Myometrial cell (primary cell): Measurements from ENCODE around the gene HMGXB3. TPM values are rescaled to one million over a fixed set of nuclear protein-coding genes. Genes with fewer than 3 reads are reported as not detected.

Source experiments
- total RNA-seq: library from RNA; depleted of rRNA; stranded (reverse); fragments of >200 nt; gene quantifications from 2 replicates; pipeline ENCODE4 v1.2.3, GENCODE V29; 2015

Gene HMGXB3
- total RNA-seq, result 36.3 and 38.8 TPM in 2 replicates

GRCh38 chr5:150000256-150000989 lies at the start of gene HMGXB3, which contains the start of gene TIGD6:
Gene HMGXB3, plus strand, starts transcription at chr5:150000739. Its CDS starts 4,114 bp downstream, at chr5:150004853.
Gene TIGD6, minus strand, starts transcription at chr5:150000654. Its CDS starts 4,306 bp downstream, at chr5:149996348.

GRCh38 chr5:149960272-149961185 lies 40.0 kb upstream of the HMGXB3 start, which contains the start of gene SLC26A2:
Gene SLC26A2, plus strand, starts transcription at chr5:149960758. Its CDS starts 16,895 bp downstream, at chr5:149977653.

GRCh38 chr5:150085950-150086715 lies 85.6 kb downstream of the HMGXB3 start, which contains the start of gene CSF1R:
Gene CSF1R, minus strand, starts transcription at chr5:150086554. Its CDS starts 127 bp downstream, at chr5:150086427.

Other genes with a start within 250 kb of the HMGXB3 start
- gene PDE6A, start 55.9 kb upstream of the HMGXB3 start, total RNA-seq, result not detected in 2 replicates
- 8.1 and 9.0 TPM in 2 replicates for gene SLC26A2, start 40.0 kb upstream of the HMGXB3 start, total RNA-seq
- 4.6 and 6.6 TPM in 2 replicates for gene TIGD6, start 85 bp upstream of the HMGXB3 start, total RNA-seq
- gene CSF1R, start 85.8 kb downstream of the HMGXB3 start, total RNA-seq, result 0.18 and 0.29 TPM in 2 replicates
- 138 and 149 TPM in 2 replicates for gene PDGFRB, start 155.1 kb downstream of the HMGXB3 start, total RNA-seq
- gene CDX1, start 166.0 kb downstream of the HMGXB3 start, total RNA-seq, result not detected in 2 replicates
- gene SLC6A7, start 189.3 kb downstream of the HMGXB3 start, total RNA-seq, result not detected in 2 replicates